Chondrocyte (in vitro differentiated cells): ENCODE data around the gene CDCA7L. TPM values are rescaled to one million over a fixed set of nuclear protein-coding genes. Genes with fewer than 3 reads are reported as not detected.
"Not testable (repeated sequence)": the region's sequence is repeated elsewhere in the genome, so short reads cannot be mapped to it uniquely, and the experiment has no call there.

Source experiments
- DNase-seq: peaks from one replicate; pipeline ENCODE4 v3.0.0; 2021; ENCODE audit warnings: mixed read lengths, low spot score
- H3K27ac Mint-ChIP-seq: one replicate; pipeline ENCODE4 v1.8.0; 2021; ENCODE audit warnings: mild to moderate bottlenecking, moderate library complexity, mixed read lengths; ENCODE audit not compliant: unreplicated experiment
- H3K27me3 Mint-ChIP-seq: 2 replicates; pipeline ENCODE4 v1.8.0; 2021; ENCODE audit warnings: low read depth, mixed read lengths
- H3K36me3 Mint-ChIP-seq: 2 replicates; pipeline ENCODE4 v1.8.0; 2021; ENCODE audit warnings: low read depth, mixed read lengths
- H3K4me1 Mint-ChIP-seq: 2 replicates; pipeline ENCODE4 v1.8.0; 2021; ENCODE audit warnings: low read depth, mild to moderate bottlenecking, mixed read lengths
- H3K4me3 Mint-ChIP-seq: one replicate; pipeline ENCODE4 v1.8.0; 2021; ENCODE audit warnings: mild to moderate bottlenecking, moderate library complexity, mixed read lengths; ENCODE audit not compliant: unreplicated experiment
- H3K9me3 Mint-ChIP-seq: 2 replicates; pipeline ENCODE4 v1.8.0; 2021; ENCODE audit warnings: low read depth, mixed read lengths
- CTCF ChIP-seq: fragments of 200-600 bp; sonication (generic); IDR thresholded peaks from 2 replicates; pipeline ENCODE4 v1.5.0; 2021; ENCODE audit warnings: antibody characterized with exemption, mild to moderate bottlenecking, moderate library complexity
- total RNA-seq: library from RNA; stranded (reverse); gene quantifications from 3 replicates; pipeline ENCODE4 v1.2.1, GENCODE V29; 2021

CDCA7L gene
- total RNA-seq, 1 donor from 2014 or later = 13.3 TPM

- no peak overlapping the region for H3K27ac Mint-ChIP-seq
- no peak for DNase-seq
- peaks cover 37% of the 10 kb centered on the region for H3K4me1 Mint-ChIP-seq
- no peaks in the 10 kb centered on the region for H3K27me3 Mint-ChIP-seq
- TF ChIP-seq CTCF = no peak
- no peak overlapping the region for H3K4me3 Mint-ChIP-seq
- peaks cover 9% of the 10 kb centered on the region for H3K36me3 Mint-ChIP-seq
- H3K9me3 Mint-ChIP-seq = peaks cover 15% of the 10 kb centered on the region
These were observed 5.8 kb downstream of the CDCA7L start for GRCh38 chr7:21939858-21940372.

- Mint-ChIP-seq H3K4me3 (no peak overlapping the region), H3K27ac (no peak overlapping the region), H3K36me3 (peaks cover 9% of the 10 kb centered on the region), H3K9me3 (peaks cover 19% of the 10 kb centered on the region), H3K4me1 (peaks cover 31% of the 10 kb centered on the region), H3K27me3 (no peaks in the 10 kb centered on the region)
- TF ChIP-seq CTCF = no peak
- DNase-seq = no peak
These were observed 6.4 kb downstream of the CDCA7L start for GRCh38 chr7:21939136-21939857.

- Mint-ChIP-seq H3K27me3 (no peaks in the 10 kb centered on the region), H3K9me3 (peaks cover 19% of the 10 kb centered on the region), H3K4me1 (peaks cover 24% of the 10 kb centered on the region), H3K27ac (no peak overlapping the region), H3K36me3 (peaks cover 9% of the 10 kb centered on the region), H3K4me3 (no peak overlapping the region)
- TF ChIP-seq CTCF = no peak
- DNase-seq = no peak
These were observed 7.2 kb downstream of the CDCA7L start for GRCh38 chr7:21938463-21938862.

- peaks cover 15% of the 10 kb centered on the region for H3K36me3 Mint-ChIP-seq
- H3K4me3 Mint-ChIP-seq = no peak overlapping the region
- no peaks in the 10 kb centered on the region for H3K27me3 Mint-ChIP-seq
- H3K4me1 Mint-ChIP-seq = peaks cover 10% of the 10 kb centered on the region
- no peak for TF ChIP-seq CTCF
- DNase-seq = no peak
- peaks cover 23% of the 10 kb centered on the region for H3K9me3 Mint-ChIP-seq
- H3K27ac Mint-ChIP-seq = no peak overlapping the region
These were observed 10.9 kb downstream of the CDCA7L start for GRCh38 chr7:21934808-21935207.

GRCh38 chr7:21933293-21933692 lies 12.4 kb downstream of the CDCA7L start:
- Mint-ChIP-seq H3K9me3 (peaks cover 32% of the 10 kb centered on the region), H3K36me3 (peaks cover 20% of the 10 kb centered on the region)
- not testable (repeated sequence) for DNase-seq, H3K27ac Mint-ChIP-seq, H3K27me3 Mint-ChIP-seq, H3K4me1 Mint-ChIP-seq, H3K4me3 Mint-ChIP-seq

GRCh38 chr7:21927693-21928092 lies 18.0 kb downstream of the CDCA7L start:
- Mint-ChIP-seq H3K4me1 (peaks cover 3% of the 10 kb centered on the region), H3K27me3 (no peaks in the 10 kb centered on the region), H3K36me3 (peaks cover 15% of the 10 kb centered on the region), H3K9me3 (peaks cover 18% of the 10 kb centered on the region), H3K27ac (no peak overlapping the region), H3K4me3 (no peak overlapping the region)
- no peak for TF ChIP-seq CTCF
- no peak for DNase-seq
